ENCODE results near the gene DBI.
A peak's percentile ranks its signal among the peaks of the same experiment; 100 is the strongest.

Gene DBI

DNA sequence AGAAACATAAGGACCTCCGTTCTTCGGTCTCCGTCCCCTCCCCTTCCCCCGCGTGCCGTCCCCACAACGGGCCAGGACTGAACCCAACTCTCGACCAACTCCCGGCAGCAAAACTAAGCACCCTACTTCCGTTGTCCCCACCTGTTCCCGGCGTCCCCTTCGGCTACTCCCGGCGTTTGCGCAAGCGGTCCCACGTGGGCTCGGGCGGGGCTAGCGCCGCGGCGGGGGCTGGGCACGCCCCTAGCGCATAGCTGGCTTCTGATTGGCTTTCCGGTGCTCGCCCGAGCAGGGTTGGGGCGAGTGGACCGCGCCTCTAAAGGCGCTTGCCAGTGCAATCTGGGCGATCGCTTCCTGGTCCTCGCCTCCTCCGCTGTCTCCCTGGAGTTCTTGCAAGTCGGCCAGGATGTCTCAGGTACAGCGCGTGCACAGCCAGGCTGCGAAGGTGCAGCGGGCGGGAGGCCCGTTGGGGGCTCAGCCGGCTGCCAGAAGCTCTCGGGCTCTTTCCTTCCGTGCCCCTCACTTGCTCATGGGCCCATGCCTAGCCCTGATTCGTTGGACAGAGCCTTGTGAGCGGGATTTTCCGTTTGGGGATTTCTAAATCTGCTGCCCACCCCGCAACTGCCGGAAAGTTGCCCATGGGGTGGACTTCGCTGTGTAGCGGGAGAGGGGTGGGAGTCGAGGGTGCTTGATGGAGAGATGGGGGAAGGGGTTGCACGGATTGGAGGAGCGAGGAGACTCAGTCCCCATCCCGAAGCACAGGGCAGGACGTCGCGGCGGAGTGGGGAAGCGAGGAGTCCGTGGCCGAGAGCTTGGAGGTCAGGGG lies at the start of gene DBI, which contains the start of gene C2orf76:
Gene DBI, plus strand, starts transcription at position 329 of the 823 bp plus-strand sequence. Its CDS starts 75 bp downstream, at position 404.
Gene C2orf76, minus strand, starts transcription at position 186 of the 823 bp plus-strand sequence. CDS start 26,875 bp downstream, outside the sequence.
- peak; percentile 96 for DNase-seq (ENCODE audit: low spot score)

DNA sequence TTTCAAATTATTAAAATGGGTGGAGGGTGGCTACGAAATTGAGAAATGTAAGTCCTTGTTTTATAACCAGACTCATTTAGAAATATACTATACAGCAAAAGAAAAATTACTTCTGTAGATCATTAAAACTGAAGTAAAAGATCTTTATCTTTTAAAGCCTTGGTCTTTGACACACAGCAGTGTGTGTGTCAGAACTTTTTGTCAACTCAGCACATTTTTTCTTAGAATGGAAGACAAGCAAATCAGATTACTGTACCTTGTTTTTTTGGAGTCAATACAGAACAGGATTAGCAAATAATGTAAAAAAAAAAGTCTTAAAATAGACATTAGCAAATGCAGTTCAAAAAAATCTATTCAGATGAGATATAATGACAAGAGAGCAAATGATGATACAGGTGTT lies 49.2 kb upstream of the DBI start:
- DNase-seq (ENCODE audit: low spot score), result no peak

DNA sequence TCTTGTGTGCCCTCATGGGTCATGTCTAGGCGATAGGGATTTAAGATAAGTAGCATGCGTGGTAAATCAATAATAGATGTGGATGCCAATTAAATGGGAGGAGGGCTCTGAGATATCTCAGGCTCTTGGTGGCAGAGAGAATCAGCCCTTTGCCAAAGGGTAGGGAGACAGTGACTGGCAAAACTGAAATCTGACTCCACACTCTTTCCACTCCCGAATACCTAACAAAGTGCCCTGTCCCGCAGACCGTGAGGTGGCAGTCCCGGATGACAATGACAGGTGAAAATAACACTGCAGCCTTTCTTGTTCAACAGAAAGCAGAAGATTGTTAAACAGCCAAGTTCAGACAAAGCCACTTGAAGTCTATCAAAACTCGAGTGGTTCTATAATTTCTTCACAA lies 47.2 kb upstream of the DBI start:
- DNase-seq (ENCODE audit: low spot score), result no peak

DNA sequence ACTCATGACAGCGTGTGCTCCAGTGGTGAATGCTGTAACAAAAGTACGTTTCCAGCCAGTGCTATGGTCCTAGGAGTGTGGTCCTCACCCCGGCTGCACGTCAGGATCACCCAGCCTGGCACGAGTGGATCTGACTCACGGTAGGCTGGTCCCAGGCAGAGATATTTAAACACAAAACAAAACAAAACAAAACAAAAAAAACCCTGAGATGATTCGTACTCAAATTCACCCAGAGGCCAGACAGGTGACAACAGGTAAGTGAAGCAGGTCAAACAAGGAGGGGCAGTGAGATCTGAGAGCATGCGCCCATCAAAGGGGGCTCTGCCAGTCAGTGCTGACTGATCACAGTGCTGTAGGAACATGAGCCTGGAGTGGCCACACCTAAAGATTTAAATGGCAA lies 43.3 kb upstream of the DBI start:
- no peak for DNase-seq (ENCODE audit: low spot score)

DNA sequence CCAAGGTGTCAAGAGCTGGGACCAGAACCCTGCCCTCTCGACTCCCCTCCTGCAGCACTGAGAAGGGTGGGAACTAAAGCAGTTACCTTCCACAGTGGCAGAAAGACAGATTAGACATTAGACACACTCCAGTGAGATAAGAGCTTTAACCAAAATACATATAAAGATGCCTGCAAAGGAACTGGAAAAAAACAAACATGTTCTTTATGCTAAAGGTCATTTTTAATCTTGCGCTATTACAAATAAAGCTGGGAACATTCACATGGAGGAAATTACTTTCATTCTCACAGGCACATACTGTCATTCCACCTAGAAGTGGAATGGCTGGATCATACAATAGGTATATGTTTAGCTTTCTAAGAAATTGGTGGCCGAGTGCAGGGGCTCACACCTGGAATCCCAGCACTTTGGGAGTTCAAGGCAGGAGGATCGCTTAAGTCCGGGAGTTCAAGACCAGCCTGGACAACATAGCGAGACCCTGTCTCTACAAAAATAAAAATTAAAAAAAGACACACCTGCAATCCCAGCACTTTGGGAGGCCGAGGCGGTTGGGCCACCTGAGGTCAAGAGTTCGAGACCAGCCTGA lies 42.0 kb upstream of the DBI start:
- DNase-seq (ENCODE audit: low spot score), result no peak

DNA sequence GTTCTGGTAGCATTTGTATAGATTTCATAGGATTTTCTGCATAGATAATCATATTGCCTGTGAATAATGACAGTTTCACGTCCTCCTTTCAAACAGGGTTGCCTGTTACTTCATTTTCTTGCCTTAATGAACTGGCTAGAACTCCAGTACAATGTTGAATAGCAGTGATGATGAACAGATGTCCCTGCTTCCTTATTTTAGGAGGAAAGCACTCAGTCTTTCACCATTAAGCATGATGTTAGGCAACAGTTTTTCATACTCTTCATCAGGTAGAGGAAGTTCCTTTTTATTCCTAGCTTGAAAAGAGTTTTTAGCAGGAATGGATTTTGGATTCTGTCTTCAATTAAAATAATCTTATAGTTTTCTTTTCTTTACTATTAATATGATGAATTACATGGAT lies 39.8 kb upstream of the DBI start:
- DNase-seq (ENCODE audit: low spot score), result no peak

DNA sequence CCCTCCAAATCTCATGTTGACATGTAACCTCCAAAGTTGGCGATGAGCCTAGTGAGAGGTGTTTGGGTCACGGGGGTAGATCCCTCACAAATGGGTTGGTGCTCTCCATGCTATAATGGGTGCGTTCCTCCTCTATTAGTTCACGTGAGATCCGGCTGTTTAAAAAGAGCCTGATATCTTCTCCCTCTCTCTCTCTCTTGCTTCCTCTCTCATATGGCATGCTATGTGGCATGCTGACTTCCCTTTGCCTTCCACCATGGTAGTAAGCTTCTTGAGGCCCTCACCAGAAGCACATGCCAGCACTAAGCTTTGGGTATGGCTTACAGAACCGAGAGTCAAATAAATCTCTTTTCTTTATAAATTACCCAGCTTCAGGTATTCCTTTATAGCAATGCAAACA lies 39.3 kb upstream of the DBI start:
- no peak for DNase-seq (ENCODE audit: low spot score)

DNA sequence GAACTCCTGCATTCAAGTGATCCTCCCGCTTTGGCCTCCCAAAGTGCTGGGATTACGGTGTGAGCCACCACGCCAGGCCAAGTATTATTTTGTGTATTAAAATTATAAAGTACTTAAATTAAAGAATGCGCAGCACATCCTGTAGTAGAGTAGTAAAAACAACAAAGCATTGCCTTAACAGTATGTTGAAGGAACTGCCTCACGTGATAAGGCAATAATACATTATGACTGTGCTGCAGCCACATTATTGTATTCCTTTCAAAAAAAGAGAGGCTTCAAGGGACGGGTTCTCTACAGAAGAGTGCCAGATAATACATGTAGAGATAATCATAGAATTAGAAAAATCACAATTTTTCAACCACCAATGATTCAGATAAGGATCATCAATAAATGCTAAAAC lies 33.8 kb upstream of the DBI start:
- no peak for DNase-seq (ENCODE audit: low spot score)

DNA sequence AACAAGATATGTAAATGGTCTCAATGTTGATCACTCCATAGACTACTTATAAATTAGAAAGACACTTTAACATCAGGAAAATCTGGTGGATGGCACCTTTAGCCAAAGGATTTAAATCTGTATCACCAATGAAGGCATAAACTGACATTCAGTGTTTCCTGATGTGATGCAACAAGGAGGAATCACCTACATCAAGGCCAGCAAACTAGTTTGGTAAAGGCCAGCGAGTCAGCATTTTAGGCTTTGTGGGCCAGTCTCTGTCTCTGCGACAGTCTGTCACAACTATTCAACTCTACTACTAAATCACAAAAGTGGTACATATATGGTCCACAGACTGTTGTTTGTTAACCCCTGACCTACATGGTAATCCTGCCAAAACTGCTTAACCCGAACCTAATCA lies 33.4 kb upstream of the DBI start:
- no peak for DNase-seq (ENCODE audit: low spot score)

DNA sequence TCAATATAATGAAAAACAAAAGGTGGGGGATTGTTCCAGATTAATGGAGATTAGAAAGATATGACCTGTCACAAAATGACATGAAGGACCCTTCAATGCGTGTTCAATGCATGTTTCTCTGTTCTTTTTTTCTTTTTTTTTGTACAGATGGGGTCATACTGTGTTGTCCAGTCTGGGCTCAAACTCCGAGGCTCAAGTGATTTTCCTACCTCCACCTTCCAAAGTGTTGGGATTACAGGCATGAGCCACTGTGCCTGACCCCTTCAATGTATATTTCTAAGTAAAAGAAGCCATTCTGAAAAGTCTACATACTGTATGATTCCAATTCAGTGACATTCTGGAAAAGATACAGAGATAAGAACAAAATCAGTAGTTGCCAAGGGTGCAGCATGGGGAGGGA lies 32.9 kb upstream of the DBI start:
- DNase-seq (ENCODE audit: low spot score), result no peak

DNA sequence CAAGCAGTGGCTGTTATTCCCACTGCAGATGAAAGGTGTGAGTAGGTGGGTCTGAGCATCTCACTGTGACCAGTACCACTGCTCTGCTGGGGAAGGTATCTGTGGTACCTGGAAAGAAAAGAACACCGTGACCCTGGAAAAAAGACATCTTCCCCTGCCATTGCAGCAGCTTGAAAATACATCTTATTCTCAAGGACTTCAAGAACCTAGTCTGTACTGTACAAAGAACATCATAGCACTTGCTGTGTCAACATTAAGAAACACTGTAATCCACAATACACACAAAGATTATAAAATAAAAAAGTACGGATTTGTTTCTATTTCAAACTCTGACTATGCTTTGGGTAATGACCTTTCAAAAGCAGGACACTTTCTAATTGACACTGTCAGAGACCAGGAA lies 29.0 kb upstream of the DBI start:
- DNase-seq (ENCODE audit: low spot score), result no peak

DNA sequence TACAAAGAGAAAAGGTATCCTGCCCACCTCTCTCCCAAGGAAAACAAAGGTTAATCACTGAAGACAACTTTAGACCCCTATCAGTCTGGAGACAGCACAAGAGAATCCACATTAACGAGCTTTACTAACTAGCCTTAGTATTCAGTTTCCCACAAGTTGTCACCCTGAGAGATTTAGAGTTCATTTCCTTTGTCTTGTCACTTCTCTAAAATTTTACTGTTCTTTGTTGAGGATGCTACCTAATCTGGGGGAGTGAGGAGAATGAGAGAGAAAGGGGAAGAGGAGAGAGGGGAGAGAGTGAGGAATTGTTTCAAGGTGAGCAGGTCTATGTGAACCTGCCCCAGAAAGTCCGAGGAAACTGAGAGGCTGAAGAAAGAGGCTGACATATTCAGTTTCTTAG lies 28.5 kb upstream of the DBI start:
- no peak for DNase-seq (ENCODE audit: low spot score)

DNA sequence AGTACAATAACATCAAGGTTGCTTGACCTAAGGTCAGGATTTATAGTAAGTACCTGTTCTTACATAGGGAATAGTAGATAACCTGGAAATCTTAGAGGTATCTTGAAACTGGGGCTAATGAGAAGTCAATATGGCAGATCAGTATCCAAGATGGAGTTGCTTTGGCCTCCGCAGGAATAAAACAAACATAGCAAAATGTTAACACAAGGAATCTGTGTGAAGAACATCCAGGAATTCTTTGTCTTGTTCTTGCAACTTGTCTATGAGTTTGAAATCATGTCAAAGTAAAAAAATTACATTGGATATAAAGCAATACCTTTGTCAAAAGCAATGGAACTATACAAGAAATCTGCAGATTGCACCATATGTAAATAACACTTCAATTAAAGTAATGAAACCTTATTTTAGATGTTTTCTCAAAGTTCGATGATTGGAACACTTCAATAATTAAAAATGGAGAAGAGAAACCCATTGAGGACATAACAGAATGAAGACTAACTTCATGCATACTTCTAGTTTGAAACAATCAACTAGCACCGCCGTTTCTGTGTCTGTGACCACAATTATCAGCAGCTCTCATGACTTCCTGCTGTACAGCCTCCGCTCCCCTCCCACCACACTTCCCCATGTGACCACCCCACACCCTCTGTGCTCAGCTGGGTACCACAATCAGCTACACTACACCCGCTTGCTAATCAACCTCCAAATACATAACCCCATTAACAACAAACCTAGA lies 27.8 kb upstream of the DBI start:
- no peak for DNase-seq (ENCODE audit: low spot score)

DNA sequence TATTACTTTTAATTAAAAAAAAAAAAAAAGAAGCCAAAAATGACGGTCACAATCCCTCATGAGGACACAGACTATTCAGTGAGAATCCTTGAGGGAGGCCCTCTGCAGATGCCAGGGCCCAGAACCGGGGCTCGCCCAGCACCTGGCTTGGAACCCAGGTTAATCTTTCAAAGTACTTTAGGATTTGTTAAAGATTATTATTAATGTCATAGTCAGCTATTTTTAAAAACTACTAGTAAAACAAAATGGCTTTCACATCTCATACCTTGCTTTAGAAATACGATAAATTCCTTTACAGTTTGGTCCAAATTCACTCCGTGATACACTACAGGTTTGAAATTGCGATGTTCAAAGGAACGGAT lies 27.2 kb upstream of the DBI start:
- DNase-seq (ENCODE audit: low spot score), result no peak

DNA sequence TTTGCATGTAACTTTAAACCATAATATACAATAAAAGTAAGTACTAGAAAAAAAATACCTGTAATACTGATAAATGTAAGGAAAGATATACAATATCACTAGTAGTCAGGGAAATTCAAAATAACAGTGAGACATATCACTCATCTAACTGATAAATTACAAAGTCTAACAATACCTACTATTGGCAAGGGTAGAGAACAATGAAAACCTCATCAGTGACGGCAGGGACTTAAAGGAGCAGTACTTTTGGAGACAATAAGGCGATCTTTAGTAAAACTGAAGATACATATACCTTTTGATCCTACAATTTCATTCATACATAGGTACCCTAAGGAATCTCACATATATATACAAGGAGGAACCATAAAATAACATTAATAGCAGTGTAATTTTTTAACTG lies 25.1 kb upstream of the DBI start:
- DNase-seq (ENCODE audit: low spot score), result no peak

DNA sequence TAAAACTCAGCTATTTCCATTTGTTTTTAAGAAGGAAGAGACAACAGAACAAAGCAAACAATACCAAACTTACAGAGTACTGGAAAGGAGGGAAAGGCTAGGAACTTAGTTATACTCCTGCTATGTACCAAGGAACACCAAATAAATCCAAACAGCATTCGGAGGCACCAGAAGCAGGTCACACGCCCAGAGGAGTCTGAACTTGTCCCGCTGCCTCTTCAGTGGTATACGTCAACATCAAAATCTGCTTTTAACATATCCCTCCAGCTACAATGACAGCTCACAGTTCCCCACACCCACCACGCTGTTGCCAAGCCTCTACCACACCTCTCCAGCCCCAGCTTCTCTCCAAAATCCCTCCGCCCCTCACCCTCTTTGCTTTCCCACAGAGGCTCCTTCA lies 17.5 kb upstream of the DBI start:
- DNase-seq (ENCODE audit: low spot score), result no peak

DNA sequence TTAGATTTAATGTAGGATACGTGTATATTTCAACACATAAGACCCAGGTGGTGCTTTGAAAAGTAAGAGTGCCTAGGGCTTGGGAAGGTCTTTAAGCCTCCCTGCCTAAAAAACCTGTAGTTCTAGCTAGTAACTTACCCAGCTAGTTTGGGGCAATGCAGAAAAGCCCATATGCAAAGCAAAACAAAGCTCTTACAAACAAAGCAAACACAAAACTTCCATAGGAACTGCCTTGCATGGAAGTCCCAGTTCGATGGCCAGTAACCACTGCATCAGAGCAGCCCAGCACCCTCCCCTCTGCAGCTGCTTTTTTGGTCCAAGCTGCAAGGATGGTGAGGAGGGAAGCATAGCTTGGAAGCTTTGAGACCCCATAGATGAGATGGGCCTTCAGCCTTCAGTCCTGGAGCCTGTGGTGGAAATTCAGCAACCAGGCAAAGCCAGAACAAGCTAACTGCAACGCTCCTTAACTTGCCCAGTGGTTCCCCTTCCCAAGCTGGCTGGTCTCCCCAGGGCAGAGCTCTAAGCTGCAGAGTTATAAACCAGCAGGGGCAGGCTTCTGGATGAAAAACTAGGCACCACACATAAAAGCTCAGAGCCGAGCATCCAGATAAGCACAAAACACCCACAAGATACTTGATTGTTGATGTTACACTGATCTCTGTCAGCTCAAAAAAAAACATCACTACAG lies 16.3 kb upstream of the DBI start:
- no peak for DNase-seq (ENCODE audit: low spot score)

DNA sequence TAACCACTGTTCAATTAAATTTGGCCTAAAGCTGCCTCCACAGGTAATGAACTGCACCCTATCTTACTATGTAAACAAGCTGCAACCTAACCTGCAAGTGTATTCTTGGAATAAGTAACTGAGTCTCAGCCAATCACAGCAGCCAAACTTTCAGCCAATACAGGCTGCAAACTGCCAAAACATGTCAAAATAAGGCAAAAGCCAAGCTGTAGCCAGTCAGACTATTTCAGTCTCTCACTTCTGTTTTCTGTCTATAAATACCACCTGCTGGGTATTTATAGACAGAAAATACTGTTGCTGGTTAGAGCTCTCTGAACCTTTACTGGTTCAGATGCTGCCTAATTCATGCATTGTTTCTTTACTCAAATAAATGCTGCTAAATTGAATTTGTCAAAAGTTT lies 14.4 kb upstream of the DBI start:
- no peak for DNase-seq (ENCODE audit: low spot score)

DNA sequence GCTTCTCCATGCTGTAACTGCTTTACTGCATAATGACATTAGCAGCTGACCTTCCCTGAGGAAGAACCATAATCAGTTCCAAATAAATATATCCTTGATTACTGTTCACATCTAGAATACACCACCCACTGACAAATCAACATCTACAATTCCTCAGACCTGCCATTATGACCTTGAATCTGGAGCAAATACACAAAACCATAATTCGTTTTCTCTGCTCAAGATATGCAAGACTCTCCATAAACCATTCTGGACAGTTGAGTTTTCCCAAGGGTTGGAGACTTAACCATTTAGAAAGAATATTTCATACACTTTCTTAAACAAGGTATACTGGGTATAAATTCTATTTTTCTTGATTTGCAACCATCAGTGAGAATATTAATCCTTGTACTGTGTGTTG lies 11.9 kb upstream of the DBI start:
- DNase-seq (ENCODE audit: low spot score), result no peak

DNA sequence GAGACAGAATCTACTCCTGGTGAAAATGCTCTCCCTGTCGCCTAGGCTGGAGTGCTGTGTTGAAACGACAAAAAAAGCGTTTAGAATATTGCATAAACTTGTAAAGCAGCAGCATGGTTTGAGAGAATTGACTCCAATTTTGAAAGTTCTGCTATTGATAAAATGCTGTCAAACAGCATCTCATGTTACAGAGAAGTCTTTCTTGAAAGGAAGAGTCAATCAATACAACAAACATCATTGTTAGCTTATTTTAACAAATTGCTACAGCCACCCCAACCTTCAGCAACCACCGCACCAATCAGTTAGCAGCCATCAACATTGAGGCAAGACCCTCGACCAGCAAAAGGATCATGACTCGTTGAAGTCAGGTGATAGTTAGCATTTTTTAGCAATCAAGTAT lies 7.0 kb upstream of the DBI start:
- DNase-seq (ENCODE audit: low spot score), result no peak

DNA sequence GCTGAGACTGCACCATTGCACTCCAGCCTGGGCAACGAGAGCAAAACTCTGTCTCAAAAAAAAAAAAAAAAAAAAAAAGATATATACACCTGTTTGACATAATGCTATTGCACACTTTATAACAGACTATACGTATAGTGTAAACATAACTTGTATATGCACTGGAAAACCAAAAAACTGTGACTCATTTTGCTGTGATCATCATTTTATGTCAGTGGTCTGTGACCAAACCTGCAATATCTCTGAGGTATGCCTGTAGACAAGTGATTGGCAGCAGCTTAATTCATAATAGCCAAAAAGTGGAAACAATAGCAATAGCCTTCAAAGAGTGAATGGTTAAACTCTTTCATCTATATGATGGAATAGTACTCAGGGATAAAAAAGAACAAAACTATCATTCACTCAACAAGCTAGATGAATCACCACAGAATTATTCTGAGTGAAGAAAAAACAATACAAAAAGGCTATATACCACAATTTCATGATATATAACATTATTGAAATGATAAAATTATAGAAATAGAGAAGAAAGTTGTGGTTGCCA lies 6.3 kb upstream of the DBI start:
- DNase-seq (ENCODE audit: low spot score), result no peak

DNA sequence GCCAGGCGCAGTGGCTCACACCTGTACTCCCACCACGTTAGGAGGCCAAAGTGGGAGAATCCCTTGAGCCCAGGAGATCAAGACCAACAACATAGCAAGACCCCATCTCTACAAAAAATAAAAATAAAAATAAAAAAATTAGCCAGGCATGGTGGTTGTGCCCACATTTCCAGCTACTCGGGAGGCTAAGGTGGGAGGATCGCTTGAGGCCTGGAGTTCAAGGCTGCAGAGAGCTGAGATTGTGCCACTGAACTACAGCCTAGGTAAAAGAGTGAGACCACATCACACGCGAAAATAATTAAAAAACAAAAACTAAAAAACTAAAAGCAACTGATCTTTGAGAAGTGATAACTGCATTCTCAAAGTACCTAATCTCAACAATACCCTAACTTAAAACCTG lies 2.0 kb upstream of the DBI start:
- DNase-seq (ENCODE audit: low spot score), result no peak
